T follicular helper cell (primary cell): ENCODE measurements around the gene TFF3.
A peak's percentile ranks its signal among the peaks of the same experiment; 100 is the strongest.

Experiments
- DNase-seq: peaks from one replicate; pipeline ENCODE4 v3.0.0-alpha.2; 2020; ENCODE audit warnings: low read depth

TFF3 gene

GRCh38 chr21:42346866-42347600 is 31.8 kb upstream of the TFF3 start:
- no peak for DNase-seq

- DNase-seq: no peak
These were observed 31.2 kb upstream of the TFF3 start for GRCh38 chr21:42346441-42346840.

- DNase-seq: no peak
These were observed 29.4 kb upstream of the TFF3 start for GRCh38 chr21:42344631-42345030.

GRCh38 chr21:42343963-42344510 is 28.8 kb upstream of the TFF3 start:
- no peak for DNase-seq

GRCh38 chr21:42343556-42343955 is 28.3 kb upstream of the TFF3 start:
- no peak for DNase-seq

GRCh38 chr21:42343101-42343500 is 27.9 kb upstream of the TFF3 start:
- DNase-seq: no peak

GRCh38 chr21:42341776-42342542 is 26.8 kb upstream of the TFF3 start:
- DNase-seq: no peak

- DNase-seq: no peak
These were observed 25.2 kb upstream of the TFF3 start for GRCh38 chr21:42340187-42341050.

GRCh38 chr21:42338729-42339715 is 23.8 kb upstream of the TFF3 start:
- no peak for DNase-seq

- peak; percentile 70 for DNase-seq
These were observed 22.9 kb upstream of the TFF3 start for GRCh38 chr21:42337830-42338728.

GRCh38 chr21:42337276-42337675 is 22.1 kb upstream of the TFF3 start:
- no peak for DNase-seq

GRCh38 chr21:42336054-42336453 is 20.8 kb upstream of the TFF3 start:
- no peak for DNase-seq

GRCh38 chr21:42332557-42333317 is 17.5 kb upstream of the TFF3 start:
- DNase-seq: no peak

GRCh38 chr21:42331660-42332059 is 16.5 kb upstream of the TFF3 start:
- no peak for DNase-seq

- no peak for DNase-seq
These were observed 15.5 kb upstream of the TFF3 start for GRCh38 chr21:42330380-42331371.

- no peak for DNase-seq
These were observed 9.7 kb upstream of the TFF3 start for GRCh38 chr21:42324896-42325295.

- DNase-seq: no peak
These were observed 6.6 kb upstream of the TFF3 start for GRCh38 chr21:42321845-42322244.

GRCh38 chr21:42321231-42321630 is 6.0 kb upstream of the TFF3 start:
- no peak for DNase-seq
